NCI-H128 (cell line): ENCODE results near the gene PPM1D.
"Not testable (repeated sequence)": the region's sequence is repeated elsewhere in the genome, so short reads cannot be mapped to it uniquely, and the experiment has no call there.

Source experiments
- DNase-seq: peaks from one replicate; lab custom pipeline; 2025; ENCODE audit not compliant: unreplicated experiment; lab: John Stamatoyannopoulos, UW

Gene PPM1D

DNA sequence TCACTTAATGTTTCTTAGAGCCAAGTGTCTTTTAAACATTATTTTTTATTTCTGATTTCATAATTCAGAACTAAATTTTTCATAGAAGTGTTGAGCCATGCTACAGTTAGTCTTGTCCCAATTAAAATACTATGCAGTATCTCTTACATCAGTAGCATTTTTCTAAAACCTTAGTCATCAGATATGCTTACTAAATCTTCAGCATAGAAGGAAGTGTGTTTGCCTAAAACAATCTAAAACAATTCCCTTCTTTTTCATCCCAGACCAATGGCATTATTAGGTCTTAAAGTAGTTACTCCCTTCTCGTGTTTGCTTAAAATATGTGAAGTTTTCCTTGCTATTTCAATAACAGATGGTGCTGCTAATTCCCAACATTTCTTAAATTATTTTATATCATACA, 64.0 kb downstream of the PPM1D start:
- DNase-seq, result no peak

DNA sequence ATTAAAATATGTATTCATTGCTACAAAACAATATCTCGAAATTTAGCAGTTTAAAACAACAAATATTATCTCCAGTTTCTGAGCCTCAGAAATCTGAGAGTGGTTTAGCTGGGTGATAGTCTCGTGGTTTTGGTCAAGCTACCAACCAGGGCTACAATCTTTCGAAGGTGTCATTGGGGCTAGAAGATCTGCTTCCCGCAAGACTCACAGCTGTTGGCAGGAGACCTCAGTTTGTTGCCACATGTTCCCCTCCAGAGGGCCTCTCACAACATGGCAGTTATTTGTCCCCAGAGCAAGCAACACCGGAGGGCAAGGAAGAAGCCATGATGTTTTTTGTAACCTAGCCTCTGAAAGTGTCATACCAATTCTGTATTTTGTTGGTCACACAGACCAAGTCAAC, 65.6 kb downstream of the PPM1D start:
- DNase-seq, result no peak

DNA sequence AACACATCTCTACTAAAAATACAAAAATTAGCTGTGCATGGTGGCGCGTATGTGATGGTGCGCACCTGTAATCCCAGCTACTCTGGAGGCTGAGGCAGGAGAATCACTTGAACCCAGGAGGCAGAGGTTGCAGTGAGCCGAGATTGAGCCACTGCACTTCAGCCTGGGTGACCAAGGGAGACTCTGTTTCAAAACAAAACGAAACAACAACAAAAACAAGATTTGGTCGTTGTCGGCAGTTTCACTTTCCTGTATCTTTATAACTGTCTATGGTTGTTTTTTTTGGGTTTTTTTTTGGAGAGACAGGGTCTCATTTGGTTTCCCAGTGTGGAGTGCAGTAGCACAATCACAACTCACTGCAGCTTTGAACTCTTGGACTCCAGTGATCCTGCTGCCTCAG, 68.7 kb downstream of the PPM1D start:
- DNase-seq, result not testable (repeated sequence)

DNA sequence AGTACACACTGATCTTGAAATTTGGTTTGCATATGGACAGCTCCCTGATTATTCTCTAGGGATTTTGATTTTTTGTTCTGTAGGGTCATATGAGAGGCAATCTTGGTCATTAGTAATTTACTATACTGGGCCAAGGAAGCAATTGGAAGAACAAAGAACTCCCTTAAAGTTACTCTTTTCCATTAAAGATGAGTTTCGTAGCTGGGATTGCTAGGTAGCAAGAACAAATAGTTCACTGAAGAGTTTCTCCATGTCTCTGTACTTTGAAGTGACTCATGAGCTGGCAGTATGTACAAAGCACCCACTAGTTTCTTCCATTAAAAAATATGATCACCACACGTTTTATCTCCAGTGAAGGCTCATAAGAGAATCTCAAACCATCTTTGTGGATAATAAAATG, 71.5 kb downstream of the PPM1D start:
- no peak for DNase-seq

DNA sequence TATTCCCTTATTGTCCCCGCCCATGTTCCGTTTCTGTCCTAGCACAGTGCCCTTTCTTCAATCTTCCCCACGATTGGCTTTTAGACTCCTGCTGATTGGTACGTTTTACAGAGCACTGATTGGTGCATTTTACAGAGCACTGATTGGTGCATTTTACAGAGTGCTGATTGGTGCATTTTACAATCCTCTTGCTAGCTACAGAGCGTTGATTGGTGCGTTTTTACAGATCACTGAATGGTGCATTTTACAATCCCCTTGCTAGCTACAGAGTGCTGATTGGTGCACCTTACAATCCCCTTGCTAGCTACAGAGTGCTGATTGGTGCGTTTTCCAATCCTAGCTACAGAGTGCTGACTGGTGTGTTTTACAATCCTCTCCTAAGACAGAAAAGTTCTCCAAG, 74.6 kb downstream of the PPM1D start:
- not testable (repeated sequence) for DNase-seq

DNA sequence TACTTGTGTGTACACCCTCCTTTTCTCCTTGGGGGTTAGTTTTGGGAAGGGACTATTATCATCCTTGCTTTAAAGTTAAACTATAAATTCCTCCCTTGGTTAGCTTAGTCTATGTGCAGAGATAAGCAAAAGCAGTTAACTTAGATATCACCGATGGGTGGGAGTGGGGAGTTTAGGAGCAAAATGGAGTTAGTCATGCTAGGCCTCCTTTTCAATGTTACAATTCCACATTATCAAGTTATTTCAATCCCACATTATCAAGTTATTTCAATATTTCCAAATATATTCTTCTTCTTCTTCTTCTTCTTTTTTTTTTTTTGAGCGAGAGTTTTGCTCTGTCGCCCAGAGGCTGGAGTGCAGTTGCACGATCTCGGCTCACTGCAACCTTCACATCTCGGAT, 76.0 kb downstream of the PPM1D start:
- no peak for DNase-seq

DNA sequence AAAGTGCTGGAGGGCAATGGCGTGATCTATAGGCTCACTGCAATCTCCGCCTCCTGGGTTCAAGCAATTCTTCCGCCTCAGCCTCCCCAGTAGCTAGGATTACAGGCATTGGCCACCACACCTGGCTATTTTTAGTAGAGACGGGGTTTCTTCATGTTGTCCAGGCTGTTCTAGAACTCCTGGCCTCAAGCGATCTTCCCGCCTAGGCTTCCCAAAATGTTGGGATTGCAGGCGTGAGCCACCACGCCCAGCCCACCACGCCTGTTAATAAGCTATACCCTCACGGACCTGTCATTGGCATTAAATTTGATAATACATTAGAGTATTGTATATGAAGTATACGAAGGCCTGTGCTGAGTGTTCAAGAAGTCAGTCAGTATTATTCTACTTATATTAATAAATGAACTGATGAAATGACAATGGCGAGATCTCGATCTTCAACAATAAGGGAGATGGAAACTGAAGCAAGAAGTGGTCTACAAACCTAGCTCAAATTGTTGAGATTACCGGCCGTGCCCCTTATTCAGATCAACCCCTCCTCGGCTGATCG, 76.8 kb downstream of the PPM1D start:
- DNase-seq, result no peak

DNA sequence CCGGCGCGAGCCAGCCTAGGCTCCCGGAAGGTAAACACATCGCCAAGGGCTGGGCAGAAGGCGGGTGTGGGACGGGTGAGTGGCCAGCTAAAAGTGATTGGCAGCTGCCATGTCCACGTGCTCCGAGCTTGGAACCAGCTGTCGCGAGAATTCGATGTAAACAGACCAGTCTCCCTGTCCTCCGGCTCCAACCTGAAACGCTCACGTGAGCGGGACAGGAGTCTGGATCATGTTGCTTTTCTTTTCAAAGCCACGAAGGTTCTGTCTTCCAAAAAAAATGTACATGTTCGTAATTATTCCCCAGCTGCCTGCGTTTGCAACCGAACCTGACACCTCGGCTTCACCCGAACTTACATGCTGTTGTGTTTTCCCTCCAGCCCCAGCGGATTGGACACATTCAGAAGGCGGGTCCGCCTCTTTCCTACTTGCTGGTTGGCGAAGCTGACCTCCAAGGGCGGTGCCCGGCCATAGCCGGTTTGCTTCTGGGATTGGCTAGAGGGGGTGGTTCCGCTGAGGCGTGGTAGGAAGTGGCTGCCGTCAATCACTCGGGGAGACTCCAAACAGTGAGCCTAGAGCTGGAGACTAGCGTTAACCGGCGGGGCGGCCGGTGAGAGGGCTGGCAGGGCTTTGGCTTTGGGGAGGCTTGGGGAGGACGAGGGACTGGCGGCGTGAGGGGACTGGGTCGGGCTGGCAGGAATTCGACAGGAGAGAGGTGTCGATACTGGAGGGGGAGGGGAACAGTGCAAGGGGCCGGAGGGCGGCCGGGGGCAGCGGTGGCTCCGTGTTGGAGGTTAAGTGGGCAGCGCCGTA, 77.5 kb downstream of the PPM1D start, which contains the start of gene BCAS3:
Gene BCAS3 (plus strand): TSS at position 544 of the 810 bp plus-strand sequence.
- peak; percentile 92 for DNase-seq

DNA sequence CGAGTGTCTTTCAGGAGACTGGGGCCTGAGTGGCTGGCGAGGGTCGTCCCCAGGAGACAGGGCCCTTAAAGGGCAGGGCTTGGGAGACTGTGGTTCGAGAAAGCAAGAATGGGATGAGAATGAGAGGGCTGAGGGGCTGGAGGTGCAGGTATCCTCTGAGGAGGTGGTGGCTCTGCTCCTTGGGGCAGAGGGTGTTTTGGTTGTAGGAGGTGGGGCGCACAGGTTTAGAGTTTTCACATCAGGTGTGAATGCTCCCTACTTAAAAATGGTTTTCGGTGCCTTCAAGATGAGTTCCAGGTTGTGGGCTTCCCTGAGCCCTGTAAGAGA, 78.1 kb downstream of the PPM1D start:
- DNase-seq, result no peak

DNA sequence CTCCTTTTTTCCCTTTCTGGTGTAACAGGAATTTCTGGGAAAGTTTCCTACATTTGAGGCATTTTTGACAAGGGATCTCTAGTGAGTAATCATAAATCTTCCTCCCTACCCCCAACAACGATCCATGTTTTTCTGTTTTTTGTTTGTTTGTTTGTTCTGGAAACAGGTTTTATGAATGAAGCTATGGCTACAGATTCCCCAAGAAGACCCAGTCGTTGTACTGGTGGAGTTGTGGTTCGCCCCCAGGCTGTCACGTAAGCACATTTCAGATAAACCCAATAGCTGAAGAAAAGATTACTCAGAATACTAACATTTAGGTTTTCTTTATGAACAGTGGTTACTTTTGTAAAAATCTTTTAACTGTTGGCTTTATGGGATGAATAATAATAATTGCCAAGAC, 79.3 kb downstream of the PPM1D start:
- no peak for DNase-seq

DNA sequence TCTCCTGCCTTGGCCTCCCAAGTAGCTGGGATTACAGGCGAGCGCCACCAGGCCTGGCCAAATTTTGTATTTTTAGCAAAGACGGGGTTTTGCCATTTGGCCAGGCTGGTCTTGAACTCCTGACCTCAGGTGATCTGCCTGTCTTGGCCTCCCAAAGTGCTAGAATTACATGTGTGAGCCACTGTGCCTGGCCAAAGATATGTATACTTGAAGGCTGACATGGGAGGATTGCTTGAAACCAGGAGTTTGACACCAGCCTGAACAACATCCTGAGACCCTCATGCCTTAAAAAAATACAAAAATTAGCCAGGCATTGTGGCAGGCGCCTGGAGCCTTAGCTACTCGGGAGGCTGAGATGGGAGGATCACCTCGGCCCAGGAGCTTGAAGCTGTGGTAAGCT, 80.8 kb downstream of the PPM1D start:
- DNase-seq, result no peak

DNA sequence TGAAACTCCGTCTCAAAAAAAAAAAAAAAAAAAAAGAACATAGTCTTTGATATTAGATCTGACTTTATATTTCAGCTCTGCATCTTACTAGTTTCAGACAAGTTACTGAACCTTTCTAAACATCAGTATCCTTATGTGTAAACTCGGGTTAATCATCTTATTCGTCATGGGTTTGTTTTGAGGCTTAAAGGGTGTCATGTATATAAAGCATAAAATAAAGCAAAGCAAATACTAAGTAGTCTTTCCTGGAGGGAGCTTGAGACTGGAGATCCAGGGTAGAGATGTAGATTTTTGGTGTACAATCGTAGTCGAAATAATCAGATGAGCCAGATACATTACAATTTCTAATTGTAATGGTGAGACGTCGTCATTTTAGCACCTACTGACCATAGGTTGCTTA, 85.4 kb downstream of the PPM1D start:
- DNase-seq, result no peak

DNA sequence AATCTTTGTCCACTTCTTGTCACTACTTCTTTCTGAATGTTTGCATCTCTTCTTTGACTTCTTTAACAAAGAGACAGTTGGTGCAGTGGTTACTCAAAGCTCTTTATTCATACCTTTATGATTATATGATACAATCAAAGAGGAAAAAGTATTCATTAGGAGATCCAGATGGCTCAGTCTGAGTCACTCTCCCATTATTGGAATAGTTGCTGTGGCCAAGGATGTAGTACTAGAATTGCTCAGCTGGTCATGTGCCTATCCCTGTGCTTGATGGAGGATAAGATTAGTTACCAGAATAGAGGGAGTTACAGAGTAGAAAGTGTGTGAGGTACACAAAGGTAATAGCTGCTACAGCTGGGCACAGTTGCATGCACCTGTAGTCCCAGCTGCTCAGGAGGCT, 96.0 kb downstream of the PPM1D start:
- no peak for DNase-seq

DNA sequence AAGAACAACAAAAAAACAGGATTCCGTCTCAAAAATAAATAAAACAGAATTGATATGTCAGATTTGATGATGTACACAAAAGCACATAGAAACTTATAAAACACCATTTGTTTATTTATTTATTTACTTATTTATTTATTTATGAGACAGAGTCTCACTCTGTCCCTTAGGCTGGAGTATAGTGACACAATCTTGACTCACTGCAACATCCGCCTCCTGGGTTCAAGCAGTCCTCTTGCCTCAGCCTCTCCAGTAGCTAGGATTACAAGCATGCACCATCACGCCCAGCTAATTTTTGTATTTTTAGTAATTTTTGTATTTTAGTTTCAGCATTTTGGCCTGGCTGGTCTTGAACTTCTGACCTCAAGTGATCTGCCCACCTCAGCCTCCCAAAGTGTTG, 99.1 kb downstream of the PPM1D start:
- DNase-seq, result no peak

DNA sequence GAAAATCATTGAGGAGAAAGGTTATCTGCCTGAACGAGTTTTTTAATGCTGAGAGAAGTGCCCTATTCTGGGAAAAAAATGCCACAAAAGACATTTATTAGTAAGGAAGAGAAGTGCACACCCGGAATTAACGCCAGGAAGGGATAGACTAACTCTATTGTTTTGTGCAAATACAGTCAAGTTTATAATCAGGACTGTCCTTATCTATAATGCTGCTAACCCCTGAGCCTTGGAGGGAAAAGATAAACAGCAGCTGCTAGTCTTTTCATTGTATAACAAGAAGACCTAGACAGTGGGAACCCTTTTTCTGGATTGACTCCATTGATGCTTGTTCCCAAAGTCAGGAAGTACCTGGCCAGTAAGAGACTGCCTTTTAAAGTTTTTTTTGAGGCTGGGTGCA, 104.2 kb downstream of the PPM1D start:
- DNase-seq, result no peak

DNA sequence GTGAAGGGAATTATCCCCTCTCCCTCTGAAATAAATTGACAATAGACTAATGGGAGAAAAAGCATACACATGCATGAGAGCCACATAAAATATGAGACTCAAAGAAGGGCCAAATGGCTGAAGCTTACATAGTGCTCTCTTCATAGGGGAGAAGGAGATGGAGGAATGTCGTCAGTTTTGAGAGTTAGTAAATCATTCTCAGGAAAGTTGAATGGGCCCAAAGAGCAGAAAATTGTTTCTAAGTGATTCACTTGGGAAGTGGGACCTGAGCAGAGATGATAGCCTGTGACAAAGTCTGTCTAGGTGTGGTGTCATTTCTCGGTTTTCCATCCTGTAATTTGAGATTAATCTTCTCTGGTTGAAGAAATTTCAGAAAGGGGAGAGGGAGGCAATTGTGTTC, 112.7 kb downstream of the PPM1D start:
- no peak for DNase-seq

DNA sequence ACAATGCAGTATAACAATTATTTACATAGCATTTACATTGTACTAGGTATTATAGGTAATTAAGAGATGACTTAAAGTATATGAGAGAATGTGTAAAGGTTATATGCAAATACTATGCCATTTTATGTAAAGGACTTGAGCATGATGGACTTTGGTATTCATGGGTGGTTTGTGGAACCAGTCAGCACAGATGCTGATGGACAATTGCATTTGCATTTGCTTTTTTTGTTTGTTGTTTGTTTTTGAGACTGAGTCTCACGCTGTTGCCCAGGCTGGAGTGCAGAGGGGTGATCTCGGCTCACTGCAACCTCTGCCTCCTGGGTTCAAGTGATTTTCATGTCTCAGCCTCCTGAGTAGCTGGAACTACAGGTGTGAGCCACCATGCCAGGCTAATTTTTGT, 113.6 kb downstream of the PPM1D start:
- DNase-seq, result no peak
